OCI-LY3 (cell line): ENCODE data around the gene SRP54.

Experiments
- H2AFZ ChIP-seq: fragments of 200-600, 300-600 bp; shearing (Covaris generic); 2 replicates; pipeline ENCODE4 v1.6.0; 2014; ENCODE audit warnings: antibody characterized with exemption, low read depth, low read length
- H3K27ac ChIP-seq: fragments of 200-600, 300-600 bp; sonication (generic); 2 replicates; pipeline ENCODE4 v1.5.1; 2014; ENCODE audit warnings: mild to moderate bottlenecking, low read length, moderate library complexity, mixed read lengths
- H3K27me3 ChIP-seq: fragments of 200-600, 300-600 bp; sonication (generic); 2 replicates; pipeline ENCODE4 v1.6.1; 2014; ENCODE audit warnings: low read depth, low read length, mixed read lengths
- H3K36me3 ChIP-seq: fragments of 200-600, 300-600 bp; sonication (generic); replicated peaks from 2 replicates; pipeline ENCODE3; 2014; ENCODE audit warnings: low read depth, low read length, mixed read lengths
- H3K4me1 ChIP-seq: fragments of 300-600, 200-600 bp; sonication (generic); 2 replicates; pipeline ENCODE4 v1.6.1; 2014; ENCODE audit warnings: low read length, mixed read lengths
- H3K4me2 ChIP-seq: fragments of 200-600, 300-600 bp; sonication (generic); 2 replicates; pipeline ENCODE4 v1.6.1; 2014; ENCODE audit warnings: low read length, mixed read lengths
- H3K4me3 ChIP-seq: fragments of 300-600, 200-600 bp; sonication (generic); 2 replicates; pipeline ENCODE4 v1.5.1; 2014; ENCODE audit warnings: antibody characterized with exemption, mild to moderate bottlenecking, low read length, moderate library complexity
- H3K79me2 ChIP-seq: fragments of 300-600, 200-600 bp; shearing (Covaris generic); 2 replicates; pipeline ENCODE4 v1.6.1; 2014; ENCODE audit warnings: mild to moderate bottlenecking, low read length, mixed read lengths
- H3K9ac ChIP-seq: fragments of 300-600, 200-600 bp; shearing (Covaris generic); 2 replicates; pipeline ENCODE4 v1.6.0; 2014; ENCODE audit warnings: mild to moderate bottlenecking, low read length, moderate library complexity
- H3K9me3 ChIP-seq: fragments of 200-600, 300-600 bp; shearing (Covaris generic); 2 replicates; pipeline ENCODE4 v1.6.1; 2014; ENCODE audit warnings: low read length, mixed read lengths; ENCODE audit not compliant: insufficient read depth
- H4K20me1 ChIP-seq: fragments of 200-600, 300-600 bp; sonication (generic); 2 replicates; pipeline ENCODE4 v1.6.1; 2016; ENCODE audit warnings: low read length, mixed read lengths; ENCODE audit not compliant: insufficient read depth
- EZH2phosphoT487 ChIP-seq: fragments of 200-600 bp; shearing (Covaris generic); IDR thresholded peaks from 2 replicates; pipeline ENCODE4 v1.6.1; 2018; ENCODE audit warnings: antibody characterized with exemption, mixed run types, low read depth
- TF ChIP-seq, protein P1 (sequence below): fragments of 200-600, 300-600 bp; sonication (generic); IDR thresholded peaks from 2 replicates; pipeline ENCODE4 v1.5.1; 2014; ENCODE audit warnings: antibody characterized with exemption, low read length, low read depth

SRP54 gene

DNA sequence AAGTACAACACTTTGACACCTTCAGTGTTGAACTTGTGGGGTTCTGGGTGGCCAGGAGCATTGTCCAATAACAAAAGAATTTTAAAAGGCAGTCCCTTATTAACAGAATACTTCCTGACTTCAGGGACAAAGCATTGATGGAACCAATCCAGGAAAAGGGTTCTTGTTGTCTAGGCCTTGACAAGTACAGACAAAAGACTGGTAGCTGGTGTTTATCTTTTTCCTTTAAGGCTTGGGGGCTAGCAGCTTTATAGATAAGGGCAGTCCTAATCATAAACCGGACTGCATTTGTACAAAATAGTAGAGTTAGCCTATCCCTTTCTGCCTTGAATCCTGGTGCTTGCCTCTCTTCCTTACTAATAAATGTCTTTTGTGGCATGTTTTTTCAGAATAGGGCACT is 90.7 kb downstream of the SRP54 start:
- Histone ChIP-seq H3K36me3 (no peaks in the 10 kb centered on the region), H3K27me3 (no peaks in the 10 kb centered on the region), H3K27ac (no peak overlapping the region), H3K4me1 (no peaks in the 10 kb centered on the region), H3K4me3 (no peak overlapping the region), H3K4me2 (no peak overlapping the region), H2AFZ (no peak overlapping the region), H3K9me3 (no peaks in the 10 kb centered on the region), H4K20me1 (no peaks in the 10 kb centered on the region), H3K9ac (no peak overlapping the region), H3K79me2 (no peaks in the 10 kb centered on the region)
- TF ChIP-seq EZH2phosphoT487, result no peak
- TF ChIP-seq, protein P1, sequence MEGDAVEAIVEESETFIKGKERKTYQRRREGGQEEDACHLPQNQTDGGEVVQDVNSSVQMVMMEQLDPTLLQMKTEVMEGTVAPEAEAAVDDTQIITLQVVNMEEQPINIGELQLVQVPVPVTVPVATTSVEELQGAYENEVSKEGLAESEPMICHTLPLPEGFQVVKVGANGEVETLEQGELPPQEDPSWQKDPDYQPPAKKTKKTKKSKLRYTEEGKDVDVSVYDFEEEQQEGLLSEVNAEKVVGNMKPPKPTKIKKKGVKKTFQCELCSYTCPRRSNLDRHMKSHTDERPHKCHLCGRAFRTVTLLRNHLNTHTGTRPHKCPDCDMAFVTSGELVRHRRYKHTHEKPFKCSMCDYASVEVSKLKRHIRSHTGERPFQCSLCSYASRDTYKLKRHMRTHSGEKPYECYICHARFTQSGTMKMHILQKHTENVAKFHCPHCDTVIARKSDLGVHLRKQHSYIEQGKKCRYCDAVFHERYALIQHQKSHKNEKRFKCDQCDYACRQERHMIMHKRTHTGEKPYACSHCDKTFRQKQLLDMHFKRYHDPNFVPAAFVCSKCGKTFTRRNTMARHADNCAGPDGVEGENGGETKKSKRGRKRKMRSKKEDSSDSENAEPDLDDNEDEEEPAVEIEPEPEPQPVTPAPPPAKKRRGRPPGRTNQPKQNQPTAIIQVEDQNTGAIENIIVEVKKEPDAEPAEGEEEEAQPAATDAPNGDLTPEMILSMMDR, result no peak

- TF ChIP-seq, protein P1, result no peak
- TF ChIP-seq EZH2phosphoT487, result no peak
These were observed 95.3 kb downstream of the SRP54 start for GRCh38 chr14:35078082-35078481.

More at GRCh38 chr14:35078082-35078481, 95.3 kb downstream of the SRP54 start:
- H3K79me2 ChIP-seq, result no peaks in the 10 kb centered on the region
- no peaks in the 10 kb centered on the region for H4K20me1 ChIP-seq
- H3K9me3 ChIP-seq, result no peaks in the 10 kb centered on the region
- no peak overlapping the region for H2AFZ ChIP-seq
- H3K36me3 ChIP-seq, result no peaks in the 10 kb centered on the region
- H3K4me2 ChIP-seq, result no peak overlapping the region
- H3K9ac ChIP-seq, result no peak overlapping the region
- no peak overlapping the region for H3K27ac ChIP-seq
- no peaks in the 10 kb centered on the region for H3K4me1 ChIP-seq
- no peak overlapping the region for H3K4me3 ChIP-seq
- H3K27me3 ChIP-seq, result no peaks in the 10 kb centered on the region
